GM12872 (cell line): ENCODE measurements around the gene KIF16B.

Experiments
- TF ChIP-seq, protein P1 (sequence below): IDR thresholded peaks from 3 replicates; pipeline ENCODE4 v1.5.1; 2011; ENCODE audit warnings: low read depth, mild to moderate bottlenecking, low read length, moderate library complexity; ENCODE audit not compliant: insufficient read depth

KIF16B gene

DNA sequence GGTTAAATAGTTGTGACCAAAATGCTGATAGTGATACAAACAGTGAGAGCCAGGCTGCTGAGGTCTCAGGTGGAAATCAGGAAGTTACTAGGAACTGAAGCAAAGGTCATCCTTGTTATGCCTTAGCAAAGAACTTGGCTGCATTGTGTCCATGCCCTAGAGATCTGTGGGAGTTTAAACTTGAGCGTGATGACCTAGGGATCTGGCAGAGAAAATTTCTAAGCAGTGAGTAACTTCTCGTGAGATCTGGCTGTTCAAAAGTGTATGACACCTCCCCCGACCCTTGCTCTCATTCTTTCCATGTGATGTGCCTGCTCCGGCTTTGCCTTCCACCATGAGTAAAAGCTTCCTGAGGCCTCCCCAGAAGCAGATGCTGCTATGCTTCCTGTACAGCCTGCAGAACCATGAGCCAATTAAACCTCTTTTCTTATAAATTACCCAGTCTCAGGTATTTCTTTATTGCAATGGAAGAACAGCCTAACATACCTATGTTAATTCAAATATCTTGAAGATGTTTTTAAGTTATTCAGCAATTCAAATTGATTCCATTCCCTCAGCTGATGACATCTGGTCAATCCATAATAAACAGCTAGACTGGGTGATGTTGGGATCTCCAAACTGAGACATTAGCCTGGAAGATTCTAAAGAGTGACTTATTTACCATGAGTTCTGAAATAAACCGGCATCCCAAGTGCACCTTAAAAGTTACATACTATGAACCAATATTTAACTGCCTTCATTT, 33.8 kb downstream of the KIF16B start:
- TF ChIP-seq, protein P1, sequence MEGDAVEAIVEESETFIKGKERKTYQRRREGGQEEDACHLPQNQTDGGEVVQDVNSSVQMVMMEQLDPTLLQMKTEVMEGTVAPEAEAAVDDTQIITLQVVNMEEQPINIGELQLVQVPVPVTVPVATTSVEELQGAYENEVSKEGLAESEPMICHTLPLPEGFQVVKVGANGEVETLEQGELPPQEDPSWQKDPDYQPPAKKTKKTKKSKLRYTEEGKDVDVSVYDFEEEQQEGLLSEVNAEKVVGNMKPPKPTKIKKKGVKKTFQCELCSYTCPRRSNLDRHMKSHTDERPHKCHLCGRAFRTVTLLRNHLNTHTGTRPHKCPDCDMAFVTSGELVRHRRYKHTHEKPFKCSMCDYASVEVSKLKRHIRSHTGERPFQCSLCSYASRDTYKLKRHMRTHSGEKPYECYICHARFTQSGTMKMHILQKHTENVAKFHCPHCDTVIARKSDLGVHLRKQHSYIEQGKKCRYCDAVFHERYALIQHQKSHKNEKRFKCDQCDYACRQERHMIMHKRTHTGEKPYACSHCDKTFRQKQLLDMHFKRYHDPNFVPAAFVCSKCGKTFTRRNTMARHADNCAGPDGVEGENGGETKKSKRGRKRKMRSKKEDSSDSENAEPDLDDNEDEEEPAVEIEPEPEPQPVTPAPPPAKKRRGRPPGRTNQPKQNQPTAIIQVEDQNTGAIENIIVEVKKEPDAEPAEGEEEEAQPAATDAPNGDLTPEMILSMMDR: no peak

DNA sequence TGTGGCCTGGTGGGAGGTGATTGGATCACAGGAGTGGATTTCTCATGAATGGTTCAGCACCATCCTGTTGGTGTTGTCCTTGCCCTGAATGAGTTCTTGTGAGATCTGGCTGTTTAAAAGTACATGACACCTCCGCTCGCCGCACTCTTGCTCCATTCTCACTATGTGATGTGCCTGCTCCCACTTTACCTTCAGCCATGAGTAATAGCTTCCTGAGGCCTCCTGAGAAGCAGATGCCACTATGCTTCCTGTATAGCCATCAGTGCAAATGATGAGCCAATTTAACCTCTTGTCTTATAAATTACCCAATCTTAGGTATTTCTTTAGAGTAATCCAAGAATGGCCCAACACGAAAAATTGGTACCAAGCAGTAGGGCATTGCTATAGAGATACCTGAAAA, 34.5 kb downstream of the KIF16B start:
- TF ChIP-seq, protein P1: no peak

DNA sequence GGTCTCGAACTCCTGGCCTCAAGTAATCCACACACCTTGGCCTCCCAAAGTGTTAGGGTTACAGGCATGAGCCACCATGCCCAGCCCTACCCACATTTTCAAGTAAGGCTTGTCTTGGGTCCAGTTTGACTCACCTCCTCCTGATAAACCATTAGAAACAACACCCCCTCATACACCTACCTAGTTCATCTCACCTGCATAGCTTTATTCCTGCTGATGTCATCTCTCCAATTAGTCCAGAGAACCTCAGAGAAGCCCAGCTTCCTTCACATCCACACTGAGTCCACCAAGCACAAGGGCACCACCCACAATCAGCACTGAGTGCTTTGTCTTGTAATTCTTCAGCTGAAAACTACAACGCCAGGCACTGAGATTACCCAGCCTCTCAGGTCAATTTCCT, 35.3 kb downstream of the KIF16B start:
- TF ChIP-seq, protein P1: no peak

DNA sequence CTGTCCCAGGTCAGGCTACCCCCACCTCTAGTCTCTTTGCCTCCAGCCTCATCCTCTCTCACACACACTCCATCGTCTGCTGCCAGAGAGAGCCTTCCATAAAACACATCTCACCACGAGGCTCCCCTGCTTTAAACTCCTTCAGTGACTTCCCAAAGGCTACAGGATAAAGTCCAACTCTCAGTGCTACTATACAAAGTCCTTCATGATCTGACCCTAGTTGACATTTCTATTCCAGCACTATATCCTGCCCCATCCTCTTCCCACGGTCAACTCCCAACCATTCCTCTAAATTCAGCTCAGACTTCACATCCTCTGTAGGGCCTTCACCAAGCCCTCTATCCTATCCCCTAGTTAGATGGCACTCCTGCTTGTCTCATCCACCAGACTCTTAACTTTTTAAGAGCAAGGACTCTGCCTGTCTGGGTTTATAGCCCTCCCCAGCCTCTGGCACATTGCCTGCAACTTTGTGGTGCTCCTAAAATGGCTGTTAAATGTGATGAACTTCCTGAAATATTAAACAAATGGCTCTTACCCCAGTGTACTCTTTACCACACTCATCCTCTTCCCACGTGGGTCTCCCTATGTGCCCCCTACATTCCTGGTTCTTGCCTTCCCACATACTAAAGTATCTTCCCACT, 36.1 kb downstream of the KIF16B start:
- TF ChIP-seq, protein P1: no peak

DNA sequence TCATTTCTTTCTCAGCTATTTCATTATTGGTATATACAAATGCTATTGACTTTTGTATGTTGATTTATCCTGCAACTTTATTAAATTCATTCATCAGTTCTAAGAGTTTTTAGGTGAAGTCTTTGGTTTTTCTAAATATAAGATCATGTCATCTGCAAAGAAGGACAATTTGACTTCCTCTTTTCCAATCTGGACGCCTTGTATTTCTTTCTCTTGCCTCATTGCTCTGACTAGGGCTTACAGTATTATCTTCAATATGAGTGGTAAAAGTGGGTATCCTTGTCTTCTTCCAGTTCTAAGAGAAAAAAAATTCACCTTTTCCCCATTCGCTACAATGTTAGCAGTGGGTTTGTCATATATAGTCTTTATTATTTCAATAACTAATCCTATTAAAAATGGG, 38.0 kb downstream of the KIF16B start:
- TF ChIP-seq, protein P1: no peak

DNA sequence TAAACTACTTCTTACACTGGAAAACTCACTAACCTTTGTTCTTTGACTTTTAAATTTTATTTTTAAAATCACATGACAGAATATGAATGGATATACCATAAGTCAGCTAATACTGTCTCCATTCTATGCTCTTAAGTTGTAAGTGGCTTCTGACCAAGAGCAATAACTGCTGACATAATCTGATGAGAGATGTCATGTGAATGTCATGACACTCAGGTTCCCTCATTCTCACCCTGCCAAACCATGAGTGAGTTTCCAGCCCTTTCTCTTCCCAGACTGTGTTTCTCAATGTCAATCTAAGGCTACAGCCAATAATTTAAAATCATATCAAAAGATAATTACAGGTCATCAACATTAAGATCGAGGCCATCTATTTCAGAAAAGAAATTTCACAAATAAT, 39.7 kb downstream of the KIF16B start:
- TF ChIP-seq, protein P1: no peak

DNA sequence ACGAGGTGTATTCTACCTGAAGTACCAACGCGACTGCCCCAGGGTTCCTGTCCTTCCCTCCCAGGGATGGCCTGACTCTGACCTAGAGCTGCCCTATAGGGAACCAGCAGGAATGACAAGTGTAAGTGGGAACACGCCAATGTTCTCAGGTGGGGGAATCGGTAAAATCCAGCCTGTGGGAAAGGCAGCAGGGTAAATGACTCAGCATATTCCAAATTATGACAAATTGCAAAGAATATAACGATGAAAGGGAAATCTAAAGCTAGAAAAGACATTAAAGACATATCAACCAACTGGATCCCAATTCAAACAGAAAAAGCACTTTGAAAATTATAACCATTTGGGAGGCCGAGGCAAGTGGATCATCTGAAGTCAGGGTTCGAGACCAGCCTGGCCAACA, 41.8 kb downstream of the KIF16B start:
- TF ChIP-seq, protein P1: no peak
